Gastroesophageal sphincter (tissue), 4 donors: Measurements from ENCODE around the gene EMX1. TPM values are rescaled to one million over a fixed set of nuclear protein-coding genes. Genes with fewer than 3 reads are reported as not detected.
"Not testable (repeated sequence)": the region's sequence is repeated elsewhere in the genome, so short reads cannot be mapped to it uniquely, and the experiment has no call there.

Experiments
- ATAC-seq: fragments of 150-250 bp; one replicate; pipeline ENCODE4 v1.9.1; 2016; ENCODE audit warnings: mild to moderate bottlenecking, moderate library complexity
- H3K27ac ChIP-seq, 4 donors: fragments of 200-600 bp; sonication (generic) in 3 of 4; 1 replicate in 3 of 4; 2 replicates in 1 of 4; pipeline ENCODE4 v1.5.1; 2016 to 2019
- H3K27me3 ChIP-seq: fragments of 200-600 bp; sonication (generic); one replicate; pipeline ENCODE4 v1.5.1; 2019
- H3K36me3 ChIP-seq, 2 donors: fragments of 200-600 bp; sonication (generic); one replicate each; pipeline ENCODE4 v1.5.1; 2019; ENCODE audit warnings: control low read depth in 1 of 2
- H3K4me1 ChIP-seq, 3 donors: fragments of 200-600 bp; sonication (generic); 1 replicate in 2 of 3; 2 replicates in 1 of 3; pipeline ENCODE4 v1.5.1; 2016 to 2019; ENCODE audit warnings: control low read depth in 2 of 3
- H3K4me3 ChIP-seq, 2 donors: fragments of 200-600 bp; sonication (generic); one replicate each; pipeline ENCODE4 v1.5.1; 2019; ENCODE audit warnings: mild to moderate bottlenecking in 1 of 2, moderate library complexity in 1 of 2
- H3K9me3 ChIP-seq, 3 donors: fragments of 200-600 bp; sonication (generic); one replicate each; pipeline ENCODE4 v1.5.1; 2017 to 2019; ENCODE audit warnings: control low read depth in 2 of 3
- EP300 ChIP-seq: sonication (generic); formaldehyde crosslinking; IDR thresholded peaks from one replicate; pipeline ENCODE4 v1.6.1; 2017; ENCODE audit warnings: antibody characterized with exemption, mild to moderate bottlenecking
- POLR2A ChIP-seq, 2 donors: fragments of 450-650 bp; IDR thresholded peaks; one replicate each; pipeline ENCODE4 v1.6.1; 2017; ENCODE audit warnings: antibody characterized with exemption in 2 of 2, mild to moderate bottlenecking in 2 of 2, moderate library complexity in 1 of 2
- POLR2AphosphoS5 ChIP-seq: sonication (generic); formaldehyde crosslinking; IDR thresholded peaks from one replicate; pipeline ENCODE4 v1.6.1; 2017; ENCODE audit warnings: antibody characterized with exemption
- WGBS, 2 donors: methylation state at CpG; one replicate each; pipeline ENCODE4 v1.1.5; 2018; ENCODE audit warnings: low coverage in 1 of 2; 5-methylcytosine and 5-hydroxymethylcytosine counted together
- total RNA-seq, 4 donors: library from RNA; depleted of rRNA; stranded (reverse); fragments of >200 nt; gene quantifications; one replicate each; pipeline ENCODE4 v1.1.0, GENCODE V29; 2016
- TF ChIP-seq, protein P1 (sequence below), 4 experiments: fragments of 200-600 bp in 2 of 4; fragments of 450-650 bp in 2 of 4; sonication (generic) in 1 of 4; IDR thresholded peaks; one replicate each; pipeline ENCODE4 v1.5.1; 2017 to 2019; ENCODE audit warnings: antibody characterized with exemption in 4 of 4, mild to moderate bottlenecking in 2 of 4, moderate library complexity in 2 of 4

Gene EMX1
- total RNA-seq, 4 donors from 2014 or later: 0.15 TPM; not detected in 3

DNA sequence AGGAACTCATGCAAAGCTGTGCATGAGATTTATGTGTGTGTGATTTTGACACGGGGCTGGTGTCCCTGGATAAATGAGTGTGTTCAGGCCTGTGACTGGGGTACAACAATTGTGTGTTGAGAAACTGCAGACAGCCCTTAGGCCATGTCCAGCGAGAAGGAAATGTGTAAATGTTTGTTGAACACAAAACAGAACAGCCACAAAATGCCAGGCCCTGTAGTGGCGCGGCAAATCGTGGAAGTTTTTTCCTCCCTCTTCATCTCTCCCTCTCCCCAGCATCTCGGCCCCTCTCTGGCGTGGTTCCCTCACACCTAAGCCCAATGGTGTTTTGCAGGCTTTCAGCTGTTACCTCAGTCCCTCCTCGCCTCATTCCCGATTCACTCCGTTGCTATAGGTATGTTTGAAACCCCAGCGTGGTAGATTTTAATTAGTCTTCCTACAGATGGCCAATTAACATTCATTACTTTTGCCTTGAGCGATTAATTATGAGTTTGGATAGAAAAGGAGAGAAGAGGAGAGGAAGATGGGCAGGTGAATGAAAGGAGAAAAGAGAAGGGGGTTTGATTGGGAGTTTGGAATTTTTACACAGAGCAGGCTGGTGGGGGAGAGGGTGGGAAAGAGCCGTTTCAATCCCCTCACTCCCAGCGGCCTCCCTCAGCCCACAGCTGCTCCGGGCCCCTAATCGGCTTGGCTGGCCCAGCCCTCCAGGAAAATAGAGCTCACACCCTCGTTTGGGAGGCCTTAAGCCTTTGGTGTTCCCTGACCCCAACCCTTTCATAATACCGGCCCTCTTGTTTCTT lies 19.3 kb upstream of the EMX1 start:
- Histone ChIP-seq H3K4me3 (no peak overlapping the region), H3K4me1 (peaks cover 0 to 16% (median 10%) of the 10 kb centered on the region in 3 donors), H3K27me3 (peaks cover 52% of the 10 kb centered on the region), H3K27ac (no peak overlapping the region), H3K36me3 (no peaks in the 10 kb centered on the region), H3K9me3 (no peaks in the 10 kb centered on the region)
- no peak for ATAC-seq
- no peak for TF ChIP-seq POLR2A (IDR thresholded peaks at IDR 0.05)
- no peak for TF ChIP-seq EP300
- 53 to 85% methylated on average over 9 to 14 of the region's 18 CpGs for WGBS, 2 donors

DNA sequence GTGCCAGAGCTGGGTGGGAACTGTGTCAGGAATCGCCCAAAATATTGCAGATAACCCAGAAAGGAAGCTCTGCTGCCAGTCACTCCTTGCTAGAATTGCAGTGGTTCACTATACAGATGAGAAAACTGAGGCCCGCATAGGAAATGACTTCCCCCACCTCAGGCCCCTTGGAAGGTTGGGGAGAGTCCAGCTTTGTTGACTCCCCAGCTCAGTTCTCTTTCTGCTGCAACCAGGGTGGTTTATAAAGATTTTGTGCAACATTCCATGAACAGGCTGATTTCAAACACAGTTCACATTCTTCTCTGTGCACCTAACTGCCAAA lies 18.8 kb upstream of the EMX1 start:
- 80% methylated on average over 2 of the region's 2 CpGs; no CpG with 5 or more reads in 1 of the 2 donors for WGBS, 2 donors

DNA sequence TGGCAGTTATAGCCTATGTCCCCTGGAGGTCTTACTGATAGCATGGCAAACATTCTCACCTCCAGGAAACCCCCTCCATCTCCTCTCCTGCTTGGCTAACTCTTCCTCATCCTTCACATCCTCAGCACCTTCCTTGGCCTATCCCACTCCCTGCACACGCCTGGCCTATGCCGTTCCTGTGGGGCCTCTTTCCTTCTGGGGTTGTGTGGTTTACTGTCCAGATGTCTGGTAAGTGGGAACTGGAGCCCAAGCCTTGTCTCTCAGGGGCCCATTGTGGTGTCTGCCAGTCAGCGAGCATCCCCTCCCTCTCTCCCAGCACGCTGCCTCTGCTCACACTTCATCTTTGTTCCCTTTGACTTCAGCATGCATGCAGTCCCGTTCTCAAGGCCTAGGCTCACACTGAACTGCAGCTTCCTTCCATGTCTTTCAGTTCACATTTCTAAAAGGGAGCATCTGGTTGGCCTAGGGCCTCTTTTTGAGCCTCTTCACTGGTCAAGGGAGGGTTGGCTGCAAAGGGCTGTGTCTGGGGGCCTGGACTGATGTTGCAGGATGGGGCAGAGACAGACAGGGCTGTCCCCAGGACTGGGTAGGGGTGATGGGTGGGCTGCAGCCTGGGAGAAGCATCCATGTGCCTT lies 17.0 kb upstream of the EMX1 start:
- Histone ChIP-seq H3K27me3 (peaks cover 49% of the 10 kb centered on the region), H3K36me3 (no peaks in the 10 kb centered on the region)

More for the DNA sequence above, 18.8 kb upstream of the EMX1 start:
- Histone ChIP-seq H3K27ac (no peak overlapping the region), H3K4me1 (peaks cover 0 to 16% (median 10%) of the 10 kb centered on the region in 3 donors), H3K4me3 (no peak overlapping the region), H3K36me3 (no peaks in the 10 kb centered on the region), H3K9me3 (no peaks in the 10 kb centered on the region), H3K27me3 (peaks cover 58% of the 10 kb centered on the region)
- TF ChIP-seq, protein P1, sequence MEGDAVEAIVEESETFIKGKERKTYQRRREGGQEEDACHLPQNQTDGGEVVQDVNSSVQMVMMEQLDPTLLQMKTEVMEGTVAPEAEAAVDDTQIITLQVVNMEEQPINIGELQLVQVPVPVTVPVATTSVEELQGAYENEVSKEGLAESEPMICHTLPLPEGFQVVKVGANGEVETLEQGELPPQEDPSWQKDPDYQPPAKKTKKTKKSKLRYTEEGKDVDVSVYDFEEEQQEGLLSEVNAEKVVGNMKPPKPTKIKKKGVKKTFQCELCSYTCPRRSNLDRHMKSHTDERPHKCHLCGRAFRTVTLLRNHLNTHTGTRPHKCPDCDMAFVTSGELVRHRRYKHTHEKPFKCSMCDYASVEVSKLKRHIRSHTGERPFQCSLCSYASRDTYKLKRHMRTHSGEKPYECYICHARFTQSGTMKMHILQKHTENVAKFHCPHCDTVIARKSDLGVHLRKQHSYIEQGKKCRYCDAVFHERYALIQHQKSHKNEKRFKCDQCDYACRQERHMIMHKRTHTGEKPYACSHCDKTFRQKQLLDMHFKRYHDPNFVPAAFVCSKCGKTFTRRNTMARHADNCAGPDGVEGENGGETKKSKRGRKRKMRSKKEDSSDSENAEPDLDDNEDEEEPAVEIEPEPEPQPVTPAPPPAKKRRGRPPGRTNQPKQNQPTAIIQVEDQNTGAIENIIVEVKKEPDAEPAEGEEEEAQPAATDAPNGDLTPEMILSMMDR (IDR thresholded peaks at IDR 0.05): no peak
- no peak for TF ChIP-seq EP300
- TF ChIP-seq POLR2AphosphoS5: no peak
- no peak for TF ChIP-seq POLR2A (IDR thresholded peaks at IDR 0.05)
- ATAC-seq: no peak

DNA sequence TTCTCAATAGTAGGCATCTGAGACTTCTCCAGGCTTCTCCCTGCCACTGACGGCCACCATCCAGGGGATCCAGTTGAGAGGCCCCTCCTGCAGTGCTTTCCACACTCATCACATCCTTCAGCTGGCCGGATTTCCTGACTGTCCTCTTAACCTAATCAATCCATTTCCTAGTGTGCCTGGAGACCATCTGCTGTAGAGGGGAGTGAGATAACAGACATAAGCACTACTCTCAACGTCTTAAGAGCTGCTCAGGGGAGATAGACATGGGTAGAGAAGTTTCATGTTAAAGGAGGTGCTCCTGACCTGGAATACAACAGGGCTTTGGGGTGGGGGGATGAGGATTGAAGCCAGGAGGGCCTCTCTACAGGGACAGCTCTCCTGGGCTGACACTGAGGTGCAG lies 15.9 kb upstream of the EMX1 start:
- H3K9me3 ChIP-seq: peaks cover 0 to 6% (median 0%) of the 10 kb centered on the region in 3 donors
- TF ChIP-seq POLR2AphosphoS5 (no peak), POLR2A (IDR thresholded peaks at IDR 0.05) (no peak), EP300 (no peak)
- TF ChIP-seq, protein P1 (IDR thresholded peaks at IDR 0.05): no peak
- H3K27ac ChIP-seq: no peak overlapping the region
- 11 to 67% methylated on average over 1 to 3 of the region's 3 CpGs for whole genome bisulfite sequencing, 2 donors
- ATAC-seq: no peak
- no peak overlapping the region for H3K4me3 ChIP-seq
- no peaks in the 10 kb centered on the region for H3K4me1 ChIP-seq
- no peaks in the 10 kb centered on the region for H3K36me3 ChIP-seq
- peaks cover 57% of the 10 kb centered on the region for H3K27me3 ChIP-seq

More for the DNA sequence above, 17.0 kb upstream of the EMX1 start:
- Histone ChIP-seq H3K27ac (no peak overlapping the region), H3K4me1 (peaks cover 0 to 11% (median 8%) of the 10 kb centered on the region in 3 donors), H3K9me3 (no peaks in the 10 kb centered on the region), H3K4me3 (no peak overlapping the region)
- no peak for TF ChIP-seq POLR2A (IDR thresholded peaks at IDR 0.05)
- WGBS, 2 donors: 86 to 87% methylated on average over 3 to 4 of the region's 5 CpGs
- no peak for ATAC-seq

DNA sequence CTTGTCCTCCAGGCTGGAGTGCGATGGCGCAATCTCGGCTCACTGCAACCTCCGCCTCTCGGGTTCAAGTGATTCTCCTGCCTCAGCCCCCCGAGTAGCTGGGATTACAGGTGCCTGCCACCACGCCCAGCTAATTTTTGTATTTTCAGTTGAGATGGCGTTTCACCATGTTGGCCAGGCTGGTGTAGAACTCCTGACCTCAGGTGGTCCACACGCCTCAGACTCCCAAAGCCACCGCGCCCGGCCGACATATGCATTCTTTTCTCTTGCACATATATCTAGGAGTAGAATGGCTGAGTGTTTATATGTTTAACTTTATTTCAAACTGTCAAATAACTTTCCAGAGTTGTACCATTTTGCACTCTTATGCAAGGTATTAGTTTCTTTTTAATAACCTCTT lies 9.9 kb upstream of the EMX1 start:
- H3K4me1 ChIP-seq, ATAC-seq, H3K36me3 ChIP-seq, H3K9me3 ChIP-seq, H3K27ac ChIP-seq, H3K4me3 ChIP-seq: not testable (repeated sequence)
- WGBS, 2 donors: 84 to 93% methylated on average over 7 to 8 of the region's 13 CpGs
- H3K27me3 ChIP-seq: peaks cover 91% of the 10 kb centered on the region

DNA sequence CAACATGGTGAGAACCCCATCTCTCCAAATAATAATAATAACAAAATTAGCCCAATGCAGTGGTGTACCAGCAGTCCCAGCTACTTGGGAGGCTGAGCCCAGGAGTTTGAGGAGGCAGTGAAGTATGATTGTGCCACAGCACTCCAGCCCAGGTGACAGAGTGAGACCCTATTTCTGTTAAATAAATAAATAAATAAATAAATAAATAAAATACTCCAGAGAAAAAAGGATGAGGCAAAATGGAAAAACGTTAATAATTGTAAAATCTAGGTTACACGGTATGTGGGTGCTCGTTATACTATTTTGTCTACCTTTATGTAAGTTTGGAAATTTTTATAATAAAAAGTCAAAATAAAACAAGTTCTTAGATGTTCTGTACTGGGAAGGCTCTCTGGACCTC lies 8.6 kb upstream of the EMX1 start:
- WGBS, 2 donors: 68 to 94% methylated on average over 2 to 3 of the region's 3 CpGs
- Histone ChIP-seq H3K27ac (no peak overlapping the region), H3K36me3 (no peaks in the 10 kb centered on the region), H3K4me3 (no peak overlapping the region), H3K27me3 (peaks cover 91% of the 10 kb centered on the region), H3K9me3 (peaks cover 0 to 6% (median 0%) of the 10 kb centered on the region in 3 donors), H3K4me1 (no peaks in the 10 kb centered on the region)
- ATAC-seq: no peak
- TF ChIP-seq, protein P1 (IDR thresholded peaks at IDR 0.05): no peak
- TF ChIP-seq POLR2A (IDR thresholded peaks at IDR 0.05) (no peak), POLR2AphosphoS5 (no peak), EP300 (no peak)
